ENCODE measurements around the gene ARID4B.
A peak's percentile ranks its signal among the peaks of the same experiment; 100 is the strongest.
"Not testable (repeated sequence)": the region's sequence is repeated elsewhere in the genome, so short reads cannot be mapped to it uniquely, and the experiment has no call there.

ARID4B gene

GRCh38 chr1:235328271-235329138 lies 526 bp upstream of the ARID4B start, which contains the start of gene GGPS1:
Gene GGPS1, plus strand, starts transcription at chr1:235328570. Its CDS starts 6,695 bp downstream, at chr1:235335265.
- peak; percentile 84 for ATAC-seq

- ATAC-seq = peak in 1 of 2 donors; percentile 6
These were observed 1.0 kb downstream of the ARID4B start for GRCh38 chr1:235326719-235327558.

DNA sequence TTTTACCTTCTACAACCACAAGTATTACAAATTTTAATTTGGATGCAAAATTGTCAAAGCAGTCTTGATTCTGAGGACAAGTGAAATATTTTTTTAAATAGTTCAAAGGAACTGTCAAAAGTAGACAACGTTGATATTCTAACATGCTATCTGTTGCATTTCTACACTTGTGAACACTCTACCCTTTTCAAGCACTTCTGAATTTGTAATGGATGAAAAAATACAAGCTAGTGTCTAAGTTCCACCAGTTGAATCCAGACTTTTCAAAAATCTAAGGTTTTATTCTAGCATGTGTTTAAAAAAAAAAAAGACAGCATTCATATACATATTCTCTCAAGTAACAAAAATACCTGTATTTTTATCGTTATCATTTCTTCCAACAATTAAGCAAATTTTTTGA lies 2.1 kb downstream of the ARID4B start:
- no peak for ATAC-seq

DNA sequence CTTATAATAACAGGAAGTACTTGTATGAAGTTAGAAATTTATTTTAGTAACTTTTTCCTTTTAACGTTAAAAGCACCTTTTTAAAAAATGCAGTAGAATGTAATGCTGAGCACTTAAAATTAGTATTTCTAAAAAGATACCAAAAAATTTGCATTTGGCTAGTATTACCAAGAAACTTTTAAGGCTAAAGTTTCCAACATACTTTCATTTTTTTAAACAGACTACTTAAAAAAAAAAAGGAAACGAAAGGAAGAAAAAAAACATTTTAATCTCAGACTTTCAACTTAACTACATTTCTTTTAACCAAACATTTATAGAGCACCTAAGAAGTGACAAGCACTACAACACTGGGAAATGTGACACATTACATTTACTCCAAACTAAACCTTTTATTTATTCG lies 2.8 kb downstream of the ARID4B start:
- no peak for ATAC-seq

GRCh38 chr1:235324296-235324695 lies 3.7 kb downstream of the ARID4B start:
- no peak for ATAC-seq

DNA sequence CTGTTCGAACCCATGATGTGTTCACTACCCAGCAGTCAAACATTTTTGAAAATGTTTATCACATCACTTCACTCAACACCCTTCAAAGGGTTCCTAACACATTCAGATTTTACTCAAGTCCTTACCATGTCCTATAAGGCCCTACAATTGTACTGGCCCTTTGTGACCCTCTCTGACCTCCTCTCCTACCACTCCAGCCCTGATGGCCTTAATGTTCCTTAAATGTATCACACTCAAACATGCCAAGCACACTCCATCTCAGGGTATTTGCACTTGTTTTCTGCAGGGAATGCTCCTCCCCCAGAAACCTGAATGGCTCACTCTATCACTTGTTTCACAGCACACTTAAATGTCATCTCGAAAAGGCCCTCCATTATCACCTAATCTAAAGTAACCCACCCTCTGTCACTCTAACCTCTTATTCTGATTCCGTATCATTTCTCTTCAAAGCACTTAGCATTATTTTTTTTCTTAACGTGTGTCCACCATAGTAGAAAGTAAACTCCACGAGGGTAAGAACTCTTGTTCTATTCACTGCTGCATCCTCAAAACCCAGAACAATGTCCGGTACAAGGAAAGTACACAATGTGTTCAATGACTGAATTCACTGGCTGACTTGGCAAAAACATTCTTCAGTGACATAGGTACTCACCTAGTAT lies 7.3 kb downstream of the ARID4B start:
- no peak for ATAC-seq

DNA sequence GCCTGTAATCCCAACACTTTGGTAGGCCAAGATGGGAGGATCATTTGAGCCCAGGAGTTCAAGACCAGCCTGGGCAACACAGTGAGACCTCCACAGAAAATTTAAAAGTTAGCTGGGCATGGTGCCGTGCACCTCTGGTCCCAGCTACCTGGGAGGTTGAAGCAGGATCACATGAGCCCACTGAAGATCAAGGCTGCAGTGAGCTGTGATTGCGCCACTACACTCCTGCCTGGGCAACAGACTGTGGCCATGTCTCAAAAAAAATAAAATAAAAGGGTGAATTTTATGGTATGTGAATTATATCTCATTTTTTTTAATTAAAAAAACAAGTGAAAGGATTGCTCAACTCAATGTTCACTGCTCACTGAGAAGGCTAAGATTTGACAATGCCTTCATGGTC lies 8.7 kb downstream of the ARID4B start:
- no peak for ATAC-seq

- peak; percentile 79 to 90 for ATAC-seq
These were observed 10.8 kb downstream of the ARID4B start for GRCh38 chr1:235317168-235317567.

DNA sequence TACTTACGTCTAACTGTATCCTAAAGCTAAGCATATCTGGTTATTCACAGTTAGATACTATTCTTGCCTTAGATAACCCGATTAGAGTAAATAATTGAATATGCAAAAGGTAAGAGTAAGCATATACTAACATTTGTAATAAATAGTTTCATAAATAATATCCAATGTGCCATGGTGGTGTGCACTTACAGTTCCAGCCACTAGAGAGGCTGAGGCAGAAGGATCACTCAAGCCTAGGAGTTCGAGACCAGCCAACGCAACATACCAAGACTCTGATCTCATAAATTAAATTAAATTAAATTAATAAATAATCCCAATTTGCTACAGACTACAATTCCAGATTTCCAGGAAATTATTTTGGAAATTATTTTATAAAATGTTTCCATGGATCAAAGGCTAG lies 12.2 kb downstream of the ARID4B start:
- no peak for ATAC-seq

- no peak for ATAC-seq
These were observed 12.8 kb downstream of the ARID4B start for GRCh38 chr1:235315173-235315572.

DNA sequence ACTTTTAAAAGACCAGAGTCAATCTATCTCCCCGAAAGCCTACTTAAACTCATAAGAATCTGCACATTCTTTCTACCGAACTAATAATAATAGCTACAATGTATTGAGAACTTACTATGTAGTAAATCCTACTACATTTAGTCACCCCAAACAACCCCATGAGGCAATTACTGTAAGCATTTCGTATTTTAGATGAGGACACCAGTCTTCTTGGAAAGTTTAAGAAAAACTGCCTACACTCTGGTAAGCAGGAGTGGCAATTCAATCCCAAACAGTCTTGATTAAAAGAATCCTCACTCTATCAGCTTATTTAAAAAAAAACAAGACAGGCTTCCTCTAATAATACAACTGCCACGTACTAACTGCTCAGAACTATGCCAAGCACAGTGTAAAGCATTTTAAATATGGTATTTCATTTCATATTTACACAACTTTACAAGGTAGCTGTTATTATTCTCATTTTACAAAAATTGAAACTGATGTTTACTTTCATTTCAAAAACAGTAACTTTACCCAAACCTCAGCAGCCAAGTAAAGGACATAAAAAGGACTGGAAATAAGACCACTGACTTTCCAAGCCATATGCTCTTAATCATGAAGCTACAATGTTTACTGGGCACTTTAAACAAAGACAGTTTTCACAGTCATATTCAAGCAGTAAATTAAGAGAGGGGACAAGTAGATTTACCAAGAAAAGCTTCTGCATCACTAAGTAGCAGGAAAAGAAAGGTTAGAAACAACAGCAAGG lies 13.9 kb downstream of the ARID4B start:
- no peak for ATAC-seq

- ATAC-seq = no peak
These were observed 14.7 kb downstream of the ARID4B start for GRCh38 chr1:235313262-235313661.

DNA sequence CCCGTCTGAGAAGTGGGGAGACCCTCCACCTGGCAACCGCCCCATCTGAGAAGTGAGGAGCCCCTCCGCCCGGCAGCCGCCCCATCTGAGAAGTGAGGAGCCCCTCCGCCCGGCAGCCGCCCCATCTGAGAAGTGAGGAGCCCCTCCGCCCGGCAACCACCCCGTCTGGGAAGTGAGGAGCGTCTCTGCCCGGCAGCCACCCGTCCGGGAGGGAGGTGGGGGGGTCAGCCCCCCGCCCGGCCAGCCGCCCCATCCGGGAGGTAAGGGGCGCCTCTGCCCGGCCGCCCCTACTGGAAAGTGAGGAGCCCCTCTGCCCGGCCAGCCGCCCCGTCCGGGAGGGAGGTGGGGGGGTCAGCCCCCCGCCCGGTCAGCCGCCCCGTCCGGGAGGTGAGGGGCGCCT lies 18.8 kb downstream of the ARID4B start:
- ATAC-seq = not testable (repeated sequence)

- ATAC-seq = no peak
These were observed 20.5 kb downstream of the ARID4B start for GRCh38 chr1:235307158-235308124.

DNA sequence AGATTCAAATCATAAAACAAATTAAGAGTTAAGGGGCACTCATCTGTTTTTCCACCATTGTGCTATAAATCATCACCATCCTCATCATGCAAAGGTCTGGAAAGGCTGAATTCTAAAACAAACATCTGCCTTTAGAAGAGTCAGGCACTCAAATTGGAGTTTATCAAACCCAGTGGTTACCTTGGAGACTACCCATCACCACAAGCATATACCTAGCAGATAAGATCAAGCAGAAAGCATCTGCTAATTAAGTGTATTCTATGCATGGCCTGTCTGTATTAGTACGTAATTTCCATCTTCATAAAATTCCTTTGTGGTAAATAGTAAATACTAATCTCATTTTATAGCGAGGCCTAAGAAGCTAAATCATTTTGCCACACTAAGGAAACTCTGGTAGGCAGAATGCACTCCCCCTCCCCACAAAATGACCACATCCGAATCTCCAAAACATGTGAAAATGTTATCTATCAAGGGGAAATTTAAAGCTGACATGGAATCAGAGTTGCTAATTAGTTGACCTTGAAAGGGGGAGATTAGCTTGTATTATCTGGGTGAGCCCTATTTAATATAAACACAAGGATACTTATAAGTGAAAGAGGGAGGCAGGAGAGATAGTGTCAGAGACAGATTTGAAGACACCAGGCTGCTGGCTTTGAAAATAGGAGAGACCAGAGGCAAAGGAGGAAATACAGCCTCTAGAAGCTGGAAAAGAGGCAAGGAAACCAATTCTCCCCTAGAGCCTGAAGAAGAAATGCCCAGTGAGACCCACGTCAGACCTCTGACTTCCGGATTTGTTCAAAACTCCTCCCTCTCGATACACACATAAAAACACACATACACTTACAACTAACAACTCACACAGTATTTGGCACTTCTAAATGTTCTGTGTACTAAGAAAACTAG lies 23.2 kb downstream of the ARID4B start:
- ATAC-seq = peak; percentile 81 to 85

DNA sequence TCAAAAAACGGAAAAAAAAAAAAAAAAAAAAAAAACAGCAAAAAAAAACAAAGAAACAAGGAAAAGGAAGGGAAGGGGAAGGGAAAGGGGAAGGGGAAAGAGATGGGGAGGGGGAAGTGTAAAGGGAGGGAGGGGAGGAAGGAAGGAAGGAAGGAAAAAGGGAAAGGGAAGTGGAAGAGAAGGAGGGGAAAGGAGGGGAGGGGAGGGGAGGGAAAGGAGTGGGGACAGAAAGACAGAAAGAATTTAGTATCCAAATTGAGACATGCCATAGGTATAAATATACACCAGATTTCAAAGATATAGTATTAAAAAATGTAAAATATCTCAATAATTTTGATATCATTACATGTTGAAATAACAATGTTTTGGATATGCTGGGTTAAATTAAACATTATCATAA lies 25.8 kb downstream of the ARID4B start:
- ATAC-seq = no peak

DNA sequence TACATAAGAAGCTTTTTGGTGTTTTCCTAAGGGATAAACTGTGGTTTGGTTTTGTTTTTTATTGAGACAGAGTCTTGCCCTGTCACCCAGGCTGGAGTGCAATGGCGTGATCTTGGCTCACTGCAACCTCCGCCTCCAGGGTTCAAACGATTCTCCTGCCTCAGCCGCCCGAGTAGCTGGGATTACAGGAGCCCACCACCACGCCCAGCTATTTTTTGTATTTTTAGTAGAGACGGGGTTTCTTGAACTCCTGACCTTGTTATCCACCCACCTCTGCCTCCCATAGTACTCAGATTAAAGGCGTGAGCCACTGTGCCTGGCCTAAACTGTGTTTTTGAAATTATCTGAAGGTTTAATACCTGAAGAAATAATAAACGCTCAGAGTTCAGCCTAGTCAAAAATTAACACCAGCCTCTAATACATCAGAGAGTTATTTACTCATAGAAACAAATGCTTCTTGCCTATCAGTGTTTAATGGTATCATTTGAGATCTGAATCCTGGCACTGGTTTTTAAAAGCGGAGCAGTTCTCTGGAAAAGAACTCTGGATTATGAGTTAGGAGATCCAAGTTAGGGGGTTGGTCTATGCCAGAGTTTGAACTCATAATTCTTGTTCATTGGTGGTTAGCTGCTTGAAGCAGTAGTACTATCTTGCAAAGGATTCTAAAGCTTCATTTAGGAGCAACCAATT lies 28.7 kb downstream of the ARID4B start:
- no peak for ATAC-seq

DNA sequence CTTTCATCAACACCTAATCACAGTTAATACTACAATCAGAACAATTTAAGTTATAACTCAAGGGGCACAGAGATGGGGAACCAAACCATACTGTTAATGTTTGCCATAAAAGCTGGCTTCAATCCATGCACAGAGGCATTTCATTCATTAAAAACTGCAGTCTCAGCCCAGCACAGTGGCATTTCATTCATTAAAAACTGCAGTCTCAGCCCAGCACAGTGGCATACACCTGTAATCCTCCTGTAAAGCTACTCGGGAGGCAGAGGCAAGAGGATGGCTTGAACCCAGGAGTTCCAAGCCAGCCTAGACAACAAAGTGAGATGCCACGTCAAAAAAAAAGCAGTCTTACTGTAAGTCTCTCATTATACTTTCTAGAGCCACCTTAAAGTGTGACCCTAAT lies 29.2 kb downstream of the ARID4B start:
- ATAC-seq = no peak

GRCh38 chr1:235297579-235297978 lies 30.4 kb downstream of the ARID4B start:
- peak; percentile 84 for ATAC-seq

Measured in activated CD4-positive, CD25-positive, alpha-beta regulatory T cell treated with anti-CD3 and anti-CD28 coated beads, Interleukin-2, amount 50 U/mL, for 24 hours (primary cell).